Trophoblast cell (in vitro differentiated cells and primary cell): ENCODE data around the gene NCL.
"Not testable (repeated sequence)": the region's sequence is repeated elsewhere in the genome, so short reads cannot be mapped to it uniquely, and the experiment has no call there.

Source experiments
- DNase-seq, 2 donors: peaks; one replicate each; pipeline ENCODE4 v3.0.0-alpha.2; 2016
- H2AFZ ChIP-seq: 2 replicates; pipeline ENCODE4 v1.6.1; 2013; ENCODE audit warnings: low read length, moderate library complexity, mild to moderate bottlenecking; ENCODE audit not compliant: insufficient read depth, poor library complexity
- H2AK5ac ChIP-seq: 2 replicates; pipeline ENCODE4 v1.6.1; 2013; ENCODE audit warnings: mild to moderate bottlenecking, low read length
- H2BK120ac ChIP-seq: 2 replicates; pipeline ENCODE4 v1.6.1; 2013; ENCODE audit warnings: low read length, mild to moderate bottlenecking, moderate library complexity; ENCODE audit not compliant: insufficient read depth, poor library complexity
- H2BK12ac ChIP-seq: 2 replicates; pipeline ENCODE4 v1.6.1; 2013; ENCODE audit warnings: mild to moderate bottlenecking, low read length, moderate library complexity
- H2BK5ac ChIP-seq: 2 replicates; pipeline ENCODE4 v1.6.1; 2013; ENCODE audit warnings: low read length, low read depth, moderate library complexity, mild to moderate bottlenecking; ENCODE audit not compliant: poor library complexity
- H3K14ac ChIP-seq: 2 replicates; pipeline ENCODE4 v1.6.1; 2013; ENCODE audit warnings: mild to moderate bottlenecking, low read length
- H3K18ac ChIP-seq: 2 replicates; pipeline ENCODE4 v1.6.1; 2013; ENCODE audit warnings: mild to moderate bottlenecking, low read length
- H3K23ac ChIP-seq: 2 replicates; pipeline ENCODE4 v1.6.1; 2013; ENCODE audit warnings: low read length
- H3K27ac ChIP-seq: 2 replicates; pipeline ENCODE4 v1.5.1; 2013; ENCODE audit warnings: low read depth, mild to moderate bottlenecking, inconsistent platforms, low read length, moderate library complexity
- H3K27me3 ChIP-seq: 2 replicates; pipeline ENCODE4 v1.6.1; 2013; ENCODE audit warnings: inconsistent platforms, mild to moderate bottlenecking, low read length, moderate library complexity; ENCODE audit not compliant: insufficient read depth
- H3K36me3 ChIP-seq, 2 experiments: 1 replicate in 1 of 2; 2 replicates in 1 of 2; pipeline ENCODE4 v1.6.1; 2013; ENCODE audit warnings: low read length in 2 of 2, mild to moderate bottlenecking in 2 of 2, moderate library complexity in 1 of 2; ENCODE audit not compliant: insufficient read depth in 2 of 2, control insufficient read depth in 1 of 2
- H3K4ac ChIP-seq: 2 replicates; pipeline ENCODE4 v1.6.1; 2013; ENCODE audit warnings: low read depth, mild to moderate bottlenecking, low read length, moderate library complexity
- H3K4me1 ChIP-seq, 2 experiments: 1 replicate in 1 of 2; 2 replicates in 1 of 2; pipeline ENCODE4 v1.6.1; 2013; ENCODE audit warnings: low read length in 2 of 2, mild to moderate bottlenecking in 2 of 2, moderate library complexity in 1 of 2; ENCODE audit not compliant: insufficient read depth in 2 of 2, control insufficient read depth in 1 of 2
- H3K4me2 ChIP-seq: 2 replicates; pipeline ENCODE4 v1.6.1; 2013; ENCODE audit warnings: inconsistent platforms, mild to moderate bottlenecking, low read length, moderate library complexity
- H3K4me3 ChIP-seq: 2 replicates; pipeline ENCODE4 v1.5.1; 2013; ENCODE audit warnings: mild to moderate bottlenecking, low read depth, low read length, inconsistent platforms
- H3K79me1 ChIP-seq: one replicate; pipeline ENCODE4 v1.6.1; 2013; ENCODE audit warnings: low read length
- H3K79me2 ChIP-seq: 2 replicates; pipeline ENCODE4 v1.6.1; 2013; ENCODE audit warnings: low read length, mild to moderate bottlenecking; ENCODE audit not compliant: control insufficient read depth, insufficient read depth, poor library complexity
- H3K9ac ChIP-seq: 2 replicates; pipeline ENCODE4 v1.6.1; 2013; ENCODE audit warnings: mild to moderate bottlenecking, low read length
- H3K9me3 ChIP-seq: 2 replicates; pipeline ENCODE4 v1.6.1; 2013; ENCODE audit warnings: low read depth, mild to moderate bottlenecking, control low read depth, inconsistent platforms, low read length; ENCODE audit not compliant: insufficient read depth
- H4K12ac ChIP-seq: 2 replicates; pipeline ENCODE4 v1.6.1; 2013; ENCODE audit warnings: low read depth, mild to moderate bottlenecking, low read length, moderate library complexity
- H4K8ac ChIP-seq: 2 replicates; pipeline ENCODE4 v1.6.1; 2013; ENCODE audit warnings: low read depth, mild to moderate bottlenecking, low read length, moderate library complexity
- H4K91ac ChIP-seq: one replicate; pipeline ENCODE4 v1.6.1; 2013; ENCODE audit warnings: low read depth, mild to moderate bottlenecking, low read length, moderate library complexity
- WGBS: extraction: QIAGEN DNeasy Blood & Tissue Kit; methylation state at CpG from one replicate; pipeline ENCODE4 v1.1.7; 2013; ENCODE audit warnings: missing lambda C conversion rate; ENCODE audit not compliant: insufficient read length, insufficient coverage; ENCODE audit errors: extremely low coverage; 5-methylcytosine and 5-hydroxymethylcytosine counted together

Gene NCL

DNA sequence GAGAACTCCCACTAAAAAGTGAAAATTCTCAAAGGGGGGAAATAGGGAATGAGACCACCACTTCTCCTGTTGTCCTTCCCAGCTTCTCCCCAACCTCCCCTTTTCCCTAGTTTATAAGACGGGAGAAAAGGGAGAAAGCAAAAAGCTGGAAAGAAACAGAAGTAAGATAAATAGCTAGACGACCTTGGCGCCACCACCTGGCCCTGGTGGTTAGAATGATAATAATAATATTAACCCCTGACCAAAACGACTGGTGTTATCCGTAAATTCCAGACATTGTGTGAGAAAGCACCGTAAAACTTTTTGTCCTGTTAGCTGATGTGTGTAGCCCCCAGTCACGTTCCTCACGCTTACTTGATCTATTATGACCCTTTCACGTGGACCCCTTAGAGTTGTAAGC lies 56.0 kb downstream of the NCL start:
- not testable (repeated sequence) for H2AK5ac ChIP-seq, H3K36me3 ChIP-seq, H4K12ac ChIP-seq, H3K18ac ChIP-seq, H3K4me3 ChIP-seq, H2AFZ ChIP-seq, H4K8ac ChIP-seq, H3K4me1 ChIP-seq, H3K79me1 ChIP-seq, DNase-seq, H3K79me2 ChIP-seq, H3K4me2 ChIP-seq, H3K4ac ChIP-seq, H3K23ac ChIP-seq, H3K9ac ChIP-seq, H2BK120ac ChIP-seq, H3K9me3 ChIP-seq, H3K27ac ChIP-seq, H4K91ac ChIP-seq, H2BK12ac ChIP-seq, H3K27me3 ChIP-seq, H2BK5ac ChIP-seq, H3K14ac ChIP-seq
- WGBS: no CpG with 5 or more reads among the region's 9 CpGs

DNA sequence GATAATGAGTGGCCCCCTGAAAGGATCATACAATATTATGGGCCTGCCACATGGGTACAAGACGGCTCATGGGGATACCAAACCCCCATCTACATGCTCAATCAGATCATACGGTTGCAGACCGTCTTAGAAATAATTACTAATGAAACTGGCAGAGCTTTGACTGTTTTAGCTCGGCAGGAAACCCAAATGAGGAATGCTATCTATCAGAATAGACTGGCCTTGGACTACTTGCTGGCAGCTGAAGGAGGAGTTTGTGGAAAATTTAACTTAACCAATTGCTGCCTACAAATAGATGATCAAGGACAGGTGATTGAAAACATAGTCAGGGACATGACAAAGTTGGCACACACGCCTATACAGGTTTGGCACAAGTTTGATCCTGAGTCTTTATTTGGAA lies 56.6 kb downstream of the NCL start:
- H3K4me2 ChIP-seq, H3K18ac ChIP-seq, H4K91ac ChIP-seq, H3K36me3 ChIP-seq, H3K79me1 ChIP-seq, H2AK5ac ChIP-seq, H3K79me2 ChIP-seq, H3K27ac ChIP-seq, H2AFZ ChIP-seq, DNase-seq, H3K27me3 ChIP-seq, H2BK5ac ChIP-seq, H3K23ac ChIP-seq, H3K14ac ChIP-seq, H3K4ac ChIP-seq, H3K4me1 ChIP-seq, H3K4me3 ChIP-seq, H2BK12ac ChIP-seq, H3K9ac ChIP-seq, H2BK120ac ChIP-seq, H4K12ac ChIP-seq, H3K9me3 ChIP-seq, H4K8ac ChIP-seq: not testable (repeated sequence)
- WGBS: no CpG with 5 or more reads among the region's 5 CpGs

DNA sequence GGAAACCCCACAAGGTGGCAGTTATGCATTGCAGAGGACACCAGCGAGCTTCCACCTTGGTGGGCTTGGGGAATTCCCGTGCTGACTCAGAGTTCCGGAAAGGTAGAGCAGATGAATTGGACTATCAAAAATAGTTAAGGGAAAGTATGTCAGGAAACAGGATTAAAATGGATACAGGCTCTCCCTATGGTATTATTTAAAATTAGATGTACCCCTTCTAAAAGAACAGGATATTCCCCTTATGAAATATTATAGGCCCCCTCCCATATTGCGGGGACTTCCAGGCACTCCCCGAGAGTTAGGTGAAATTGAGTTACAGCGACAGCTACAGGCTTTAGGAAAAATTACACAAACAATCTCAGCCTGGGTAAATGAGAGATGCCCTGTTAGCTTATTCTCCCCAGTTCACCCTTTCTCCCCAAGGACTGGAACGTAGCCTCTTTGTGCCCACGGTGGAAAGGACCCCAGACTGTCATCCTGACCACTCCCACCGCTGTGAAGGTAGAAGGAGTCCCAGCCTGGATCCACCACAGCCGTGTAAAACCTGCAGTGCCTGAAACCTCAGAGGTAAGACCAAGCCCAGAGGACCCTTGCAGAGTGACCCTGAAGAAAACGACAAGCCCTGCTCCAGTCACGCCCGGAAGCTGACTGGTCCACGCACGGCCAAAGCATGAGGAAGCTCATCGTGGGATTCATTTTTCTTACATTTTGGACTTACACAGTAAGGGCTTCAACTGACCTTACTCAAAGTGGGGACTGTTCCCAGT lies 58.5 kb downstream of the NCL start:
- not testable (repeated sequence) for H3K9ac ChIP-seq, H4K8ac ChIP-seq, H3K27ac ChIP-seq, H3K9me3 ChIP-seq, DNase-seq, H4K12ac ChIP-seq, H3K23ac ChIP-seq, H2BK120ac ChIP-seq, H3K79me1 ChIP-seq, H2BK12ac ChIP-seq, H3K79me2 ChIP-seq, H3K36me3 ChIP-seq, H3K4me2 ChIP-seq, H3K14ac ChIP-seq, H4K91ac ChIP-seq, H2BK5ac ChIP-seq, H3K27me3 ChIP-seq, H3K4me1 ChIP-seq, H3K4ac ChIP-seq, H3K4me3 ChIP-seq, H3K18ac ChIP-seq
- no CpG with 5 or more reads among the region's 16 CpGs for WGBS
- H2AFZ ChIP-seq: peak overlapping the region; percentile 77
- peak overlapping the region; percentile 29 for H2AK5ac ChIP-seq

DNA sequence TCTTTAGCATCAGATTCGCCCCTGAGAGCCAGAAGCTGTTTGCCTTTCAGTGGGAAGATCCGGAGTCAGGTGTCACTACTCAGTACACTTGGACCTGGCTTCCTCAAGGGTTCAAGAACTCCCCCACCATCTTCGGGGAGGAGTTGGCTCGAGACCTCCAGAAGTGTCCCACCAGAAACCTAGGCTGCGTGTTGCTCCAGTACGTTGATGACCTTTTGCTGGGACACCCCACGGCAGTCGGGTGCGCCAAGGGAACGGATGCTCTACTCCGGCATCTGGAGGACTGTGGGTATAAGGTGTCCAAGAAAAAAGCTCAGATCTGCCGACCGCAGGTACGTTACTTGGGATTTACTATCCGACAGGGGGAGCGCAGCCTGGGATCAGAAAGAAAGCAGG lies 60.1 kb downstream of the NCL start:
- not testable (repeated sequence) for H3K14ac ChIP-seq, H3K36me3 ChIP-seq, H3K27ac ChIP-seq, H3K79me2 ChIP-seq, H2BK120ac ChIP-seq, H2AFZ ChIP-seq, H3K79me1 ChIP-seq, H3K4me2 ChIP-seq, H4K91ac ChIP-seq, H3K4me1 ChIP-seq, H3K4me3 ChIP-seq, H2BK5ac ChIP-seq, H3K9me3 ChIP-seq, H4K12ac ChIP-seq, H4K8ac ChIP-seq, H3K9ac ChIP-seq, H3K4ac ChIP-seq, H3K23ac ChIP-seq, H2AK5ac ChIP-seq, H3K18ac ChIP-seq, H2BK12ac ChIP-seq, H3K27me3 ChIP-seq
- WGBS: no CpG with 5 or more reads among the region's 16 CpGs
- peak in 1 of 2 donors; percentile 50 for DNase-seq
